Chondrocyte (in vitro differentiated cells): ENCODE measurements around the gene KIF16B. TPM values are rescaled to one million over a fixed set of nuclear protein-coding genes. Genes with fewer than 3 reads are reported as not detected.
"Not testable (repeated sequence)": the region's sequence is repeated elsewhere in the genome, so short reads cannot be mapped to it uniquely, and the experiment has no call there.

ENCODE experiments used
- DNase-seq: peaks from one replicate; pipeline ENCODE4 v3.0.0; 2021; ENCODE audit warnings: mixed read lengths, low spot score
- H3K27ac Mint-ChIP-seq: one replicate; pipeline ENCODE4 v1.8.0; 2021; ENCODE audit warnings: mild to moderate bottlenecking, moderate library complexity, mixed read lengths; ENCODE audit not compliant: unreplicated experiment
- H3K27me3 Mint-ChIP-seq: 2 replicates; pipeline ENCODE4 v1.8.0; 2021; ENCODE audit warnings: low read depth, mixed read lengths
- H3K36me3 Mint-ChIP-seq: 2 replicates; pipeline ENCODE4 v1.8.0; 2021; ENCODE audit warnings: low read depth, mixed read lengths
- H3K4me1 Mint-ChIP-seq: 2 replicates; pipeline ENCODE4 v1.8.0; 2021; ENCODE audit warnings: low read depth, mild to moderate bottlenecking, mixed read lengths
- H3K4me3 Mint-ChIP-seq: one replicate; pipeline ENCODE4 v1.8.0; 2021; ENCODE audit warnings: mild to moderate bottlenecking, moderate library complexity, mixed read lengths; ENCODE audit not compliant: unreplicated experiment
- H3K9me3 Mint-ChIP-seq: 2 replicates; pipeline ENCODE4 v1.8.0; 2021; ENCODE audit warnings: low read depth, mixed read lengths
- total RNA-seq: library from RNA; stranded (reverse); gene quantifications from 3 replicates; pipeline ENCODE4 v1.2.1, GENCODE V29; 2021
- TF ChIP-seq, protein P1 (sequence below): fragments of 200-600 bp; sonication (generic); IDR thresholded peaks from 2 replicates; pipeline ENCODE4 v1.5.0; 2021; ENCODE audit warnings: antibody characterized with exemption, mild to moderate bottlenecking, moderate library complexity

KIF16B gene
- total RNA-seq, 1 donor from 2014 or later = 11.2 TPM

DNA sequence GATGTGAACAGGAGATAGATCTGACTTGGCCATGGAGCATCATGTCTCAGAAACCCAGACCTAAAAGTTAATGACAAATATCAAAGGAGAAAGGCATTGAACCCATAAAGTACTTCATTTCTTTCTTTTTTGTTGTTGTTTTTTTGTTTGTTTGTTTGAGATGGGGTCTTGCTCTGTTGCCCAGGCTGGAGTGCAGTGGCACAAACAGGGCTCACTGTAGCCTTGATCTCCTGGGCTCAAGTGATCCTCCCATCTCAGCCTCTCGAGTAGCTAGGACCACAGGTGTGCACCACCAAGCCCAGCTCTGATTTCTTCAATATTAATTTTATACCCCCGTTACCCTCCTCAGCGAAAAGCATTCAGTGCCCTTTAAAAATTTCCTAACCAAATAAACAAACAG, 45.8 kb downstream of the KIF16B start:
- H3K27me3 Mint-ChIP-seq = no peaks in the 10 kb centered on the region
- peaks cover 36% of the 10 kb centered on the region for H3K4me1 Mint-ChIP-seq
- peaks cover 8% of the 10 kb centered on the region for H3K9me3 Mint-ChIP-seq
- H3K27ac Mint-ChIP-seq = no peak overlapping the region
- TF ChIP-seq, protein P1, sequence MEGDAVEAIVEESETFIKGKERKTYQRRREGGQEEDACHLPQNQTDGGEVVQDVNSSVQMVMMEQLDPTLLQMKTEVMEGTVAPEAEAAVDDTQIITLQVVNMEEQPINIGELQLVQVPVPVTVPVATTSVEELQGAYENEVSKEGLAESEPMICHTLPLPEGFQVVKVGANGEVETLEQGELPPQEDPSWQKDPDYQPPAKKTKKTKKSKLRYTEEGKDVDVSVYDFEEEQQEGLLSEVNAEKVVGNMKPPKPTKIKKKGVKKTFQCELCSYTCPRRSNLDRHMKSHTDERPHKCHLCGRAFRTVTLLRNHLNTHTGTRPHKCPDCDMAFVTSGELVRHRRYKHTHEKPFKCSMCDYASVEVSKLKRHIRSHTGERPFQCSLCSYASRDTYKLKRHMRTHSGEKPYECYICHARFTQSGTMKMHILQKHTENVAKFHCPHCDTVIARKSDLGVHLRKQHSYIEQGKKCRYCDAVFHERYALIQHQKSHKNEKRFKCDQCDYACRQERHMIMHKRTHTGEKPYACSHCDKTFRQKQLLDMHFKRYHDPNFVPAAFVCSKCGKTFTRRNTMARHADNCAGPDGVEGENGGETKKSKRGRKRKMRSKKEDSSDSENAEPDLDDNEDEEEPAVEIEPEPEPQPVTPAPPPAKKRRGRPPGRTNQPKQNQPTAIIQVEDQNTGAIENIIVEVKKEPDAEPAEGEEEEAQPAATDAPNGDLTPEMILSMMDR = no peak
- no peak overlapping the region for H3K4me3 Mint-ChIP-seq
- no peak for DNase-seq
- H3K36me3 Mint-ChIP-seq = peaks cover 11% of the 10 kb centered on the region

DNA sequence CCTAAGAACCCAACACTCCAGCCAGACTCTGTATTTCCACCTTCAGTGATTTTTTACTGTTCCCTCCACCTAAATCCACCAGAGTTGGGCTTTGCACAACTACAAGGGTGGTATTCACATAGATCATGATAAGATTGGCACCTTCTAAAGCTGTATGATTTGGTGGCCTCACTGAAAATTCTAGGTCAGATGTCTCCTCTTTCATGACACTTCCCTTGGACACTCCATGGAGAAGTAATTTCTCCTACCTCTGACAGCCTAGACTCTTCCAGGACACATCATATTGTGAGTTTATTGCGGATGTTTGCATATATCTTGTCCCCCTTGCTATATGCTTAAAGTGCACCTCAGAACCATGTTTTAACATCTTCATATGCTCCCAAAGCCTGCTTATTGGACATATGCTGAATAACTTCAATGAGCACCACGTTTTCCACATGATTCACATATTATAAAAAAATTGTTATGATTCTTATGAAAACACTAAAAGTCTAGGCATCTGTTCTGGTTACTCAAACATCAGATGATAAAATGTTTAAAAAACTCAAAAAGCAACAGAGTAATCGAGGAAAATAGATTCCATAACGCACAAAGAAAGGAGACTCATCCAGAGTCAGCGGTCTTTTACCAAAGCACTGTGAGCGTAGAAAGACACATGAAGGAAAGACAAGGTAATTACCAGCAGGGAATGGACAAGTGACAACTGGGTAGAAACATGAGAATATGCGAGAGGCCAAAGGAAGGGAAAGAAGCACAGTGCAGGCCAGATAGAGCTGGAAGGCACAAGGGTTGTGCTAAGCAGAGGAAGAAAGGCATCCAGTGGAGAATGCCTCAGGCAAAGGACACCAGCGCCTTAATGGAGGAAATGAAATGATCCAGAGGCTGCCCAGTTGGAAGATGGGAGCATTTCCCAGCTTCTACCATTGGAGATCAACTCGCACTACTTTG, 46.5 kb downstream of the KIF16B start:
- Mint-ChIP-seq H3K4me3 (no peak overlapping the region), H3K36me3 (peaks cover 15% of the 10 kb centered on the region), H3K27me3 (no peaks in the 10 kb centered on the region), H3K9me3 (peaks cover 8% of the 10 kb centered on the region), H3K27ac (no peak overlapping the region), H3K4me1 (peaks cover 36% of the 10 kb centered on the region)
- DNase-seq = no peak
- TF ChIP-seq, protein P1 = no peak

DNA sequence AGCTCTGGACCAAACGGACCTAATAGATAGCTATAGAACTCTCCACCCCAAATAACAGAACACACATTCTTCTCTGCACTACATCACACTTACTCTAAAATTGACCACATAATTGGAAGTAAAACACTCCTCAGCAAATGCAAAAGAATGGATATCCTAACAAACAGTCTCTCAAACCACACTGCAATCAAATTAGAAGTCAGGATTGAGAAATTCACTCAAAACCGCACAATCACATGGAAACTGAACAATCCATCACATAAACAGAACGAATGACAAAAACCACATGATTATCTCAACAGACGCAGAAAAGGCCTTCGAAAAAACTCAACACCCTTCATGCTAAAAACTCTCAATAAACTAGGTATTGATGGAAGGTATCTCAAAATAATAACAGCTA, 50.6 kb downstream of the KIF16B start:
- not testable (repeated sequence) for H3K4me3 Mint-ChIP-seq, DNase-seq, H3K27ac Mint-ChIP-seq, H3K27me3 Mint-ChIP-seq, H3K9me3 Mint-ChIP-seq
- Mint-ChIP-seq H3K36me3 (peaks cover 16% of the 10 kb centered on the region), H3K4me1 (peaks cover 11% of the 10 kb centered on the region)

DNA sequence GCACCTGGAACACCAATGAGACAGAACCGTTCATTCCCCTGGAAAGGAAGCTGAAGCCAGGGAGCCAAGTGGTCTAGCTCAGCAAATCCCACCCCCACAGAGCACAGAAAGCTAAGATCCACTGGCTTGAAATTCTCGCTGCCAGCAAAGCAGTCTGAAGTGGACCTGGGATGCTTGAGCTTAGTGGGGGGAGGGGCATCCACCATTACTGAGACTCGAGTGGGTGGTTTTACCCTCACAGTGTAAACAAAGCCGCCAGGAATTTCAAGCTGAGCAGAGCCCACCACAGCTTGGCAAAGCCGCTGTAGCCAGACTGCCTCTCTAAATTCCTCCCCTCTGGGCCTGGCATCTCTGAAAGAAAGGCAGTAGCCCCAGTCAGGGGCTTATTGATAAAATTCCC, 53.1 kb downstream of the KIF16B start:
- Mint-ChIP-seq H3K27ac (no peak overlapping the region), H3K36me3 (peaks cover 11% of the 10 kb centered on the region), H3K9me3 (peaks cover 8% of the 10 kb centered on the region), H3K27me3 (no peaks in the 10 kb centered on the region), H3K4me1 (no peaks in the 10 kb centered on the region), H3K4me3 (no peak overlapping the region)
- TF ChIP-seq, protein P1 = no peak
- no peak for DNase-seq

DNA sequence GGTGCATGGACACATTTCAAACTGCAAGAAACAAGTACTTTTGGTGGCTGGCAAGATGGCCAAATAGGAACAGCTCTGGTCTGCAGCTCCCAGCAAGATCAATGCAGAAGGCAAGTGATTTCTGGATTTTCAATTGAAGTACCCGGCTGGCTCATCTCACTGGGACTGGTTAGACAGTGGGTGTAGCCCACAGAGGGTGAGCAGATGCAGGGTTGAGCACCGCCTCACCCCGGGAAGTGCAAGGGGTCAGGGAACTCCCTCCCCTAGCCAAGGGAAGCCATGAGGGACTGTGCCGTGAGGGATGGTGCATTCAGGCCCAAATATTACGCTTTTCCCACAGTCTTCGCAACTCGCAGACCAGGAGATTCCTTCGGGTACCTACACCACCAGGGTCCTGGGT, 53.6 kb downstream of the KIF16B start:
- H3K36me3 Mint-ChIP-seq = peaks cover 11% of the 10 kb centered on the region
- H3K4me3 Mint-ChIP-seq, H3K27ac Mint-ChIP-seq, H3K9me3 Mint-ChIP-seq, H3K4me1 Mint-ChIP-seq, DNase-seq, H3K27me3 Mint-ChIP-seq: not testable (repeated sequence)

DNA sequence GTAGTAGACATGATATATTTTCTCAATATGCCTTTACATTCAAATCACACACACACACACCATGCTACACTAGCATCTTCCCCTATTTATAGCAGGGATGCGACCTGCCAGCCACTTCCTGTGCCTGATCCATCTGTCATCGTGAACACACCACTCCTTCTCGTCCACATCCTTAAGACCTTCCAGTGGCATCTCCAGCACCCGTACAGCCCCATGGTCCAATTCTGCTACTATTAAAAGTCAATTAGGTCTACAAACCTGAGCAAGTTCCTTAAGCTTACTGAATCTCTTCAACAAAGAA, 54.5 kb downstream of the KIF16B start:
- H3K9me3 Mint-ChIP-seq = peaks cover 5% of the 10 kb centered on the region
- no peak overlapping the region for H3K4me3 Mint-ChIP-seq
- TF ChIP-seq, protein P1 = no peak
- no peak for DNase-seq
- H3K36me3 Mint-ChIP-seq = peaks cover 10% of the 10 kb centered on the region
- no peaks in the 10 kb centered on the region for H3K4me1 Mint-ChIP-seq
- no peak overlapping the region for H3K27ac Mint-ChIP-seq
- no peaks in the 10 kb centered on the region for H3K27me3 Mint-ChIP-seq
